Measurements from ENCODE around the gene RXRA.

DNA sequence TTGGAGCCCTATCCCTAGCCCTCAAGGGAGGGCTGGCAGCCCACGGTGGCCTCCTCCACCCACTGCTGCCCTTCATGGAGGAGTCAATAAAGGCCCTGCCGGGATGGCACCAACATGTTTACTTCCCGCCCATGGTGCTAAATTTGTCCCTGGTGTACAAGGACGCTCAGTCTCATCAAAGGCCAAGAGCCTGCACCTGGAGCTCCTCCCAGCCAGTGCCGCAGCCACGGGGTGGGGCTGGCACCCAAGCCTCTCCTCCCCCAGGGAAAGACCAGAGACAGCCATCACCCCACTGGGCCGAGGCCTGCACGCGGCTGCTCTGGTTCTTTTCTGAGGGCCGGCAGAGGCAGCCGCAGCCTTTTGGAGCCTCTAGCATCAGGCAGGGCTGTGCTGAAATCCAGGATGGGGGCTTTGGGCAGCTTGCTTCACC, 34.8 kb upstream of the RXRA start:
- TF ChIP-seq POLR2A (IDR thresholded peaks at IDR 0.05): no peak
- TF ChIP-seq, protein P1, sequence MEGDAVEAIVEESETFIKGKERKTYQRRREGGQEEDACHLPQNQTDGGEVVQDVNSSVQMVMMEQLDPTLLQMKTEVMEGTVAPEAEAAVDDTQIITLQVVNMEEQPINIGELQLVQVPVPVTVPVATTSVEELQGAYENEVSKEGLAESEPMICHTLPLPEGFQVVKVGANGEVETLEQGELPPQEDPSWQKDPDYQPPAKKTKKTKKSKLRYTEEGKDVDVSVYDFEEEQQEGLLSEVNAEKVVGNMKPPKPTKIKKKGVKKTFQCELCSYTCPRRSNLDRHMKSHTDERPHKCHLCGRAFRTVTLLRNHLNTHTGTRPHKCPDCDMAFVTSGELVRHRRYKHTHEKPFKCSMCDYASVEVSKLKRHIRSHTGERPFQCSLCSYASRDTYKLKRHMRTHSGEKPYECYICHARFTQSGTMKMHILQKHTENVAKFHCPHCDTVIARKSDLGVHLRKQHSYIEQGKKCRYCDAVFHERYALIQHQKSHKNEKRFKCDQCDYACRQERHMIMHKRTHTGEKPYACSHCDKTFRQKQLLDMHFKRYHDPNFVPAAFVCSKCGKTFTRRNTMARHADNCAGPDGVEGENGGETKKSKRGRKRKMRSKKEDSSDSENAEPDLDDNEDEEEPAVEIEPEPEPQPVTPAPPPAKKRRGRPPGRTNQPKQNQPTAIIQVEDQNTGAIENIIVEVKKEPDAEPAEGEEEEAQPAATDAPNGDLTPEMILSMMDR (IDR thresholded peaks at IDR 0.05): no peak
